Thyroid gland (tissue), 4 donors: Measurements from ENCODE around the gene EIF3B.
"Not testable (repeated sequence)": the region's sequence is repeated elsewhere in the genome, so short reads cannot be mapped to it uniquely, and the experiment has no call there.

ENCODE experiments used
- POLR2A ChIP-seq, 2 donors: fragments of 450-650 bp; IDR thresholded peaks; one replicate each; pipeline ENCODE4 v1.6.1; 2017; ENCODE audit warnings: antibody characterized with exemption in 2 of 2, mild to moderate bottlenecking in 2 of 2, moderate library complexity in 1 of 2
- TF ChIP-seq, protein P1 (sequence below), 6 experiments: fragments of 200-600 bp in 3 of 6; fragments of 450-650 bp in 3 of 6; sonication (generic) in 3 of 6; IDR thresholded peaks; one replicate each; pipeline ENCODE4 v1.5.1; 2016 to 2019; ENCODE audit warnings: antibody characterized with exemption in 6 of 6, mild to moderate bottlenecking in 2 of 6, inconsistent platforms in 1 of 6, moderate library complexity in 1 of 6

DNA sequence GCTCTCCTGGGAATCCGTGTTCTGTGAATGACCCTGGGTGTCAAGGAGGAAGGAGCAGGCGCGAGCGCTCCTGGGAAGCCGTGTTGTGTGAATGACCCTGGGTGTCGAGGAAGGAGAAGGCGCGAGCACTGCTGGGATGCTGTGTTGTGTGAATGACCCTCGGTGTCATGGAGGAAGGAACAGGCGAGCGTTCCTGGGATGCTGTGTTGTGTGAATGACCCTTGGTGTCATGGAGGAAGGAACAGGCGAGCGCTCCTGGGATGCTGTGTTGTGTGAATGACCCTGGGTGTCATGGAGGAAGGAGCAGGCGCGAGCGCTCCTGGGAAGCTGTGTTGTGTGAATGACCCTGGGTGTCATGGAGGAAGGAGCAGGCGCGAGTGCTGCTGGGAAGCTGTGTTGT is 23.5 kb downstream of the EIF3B start:
- TF ChIP-seq POLR2A (IDR thresholded peaks at IDR 0.05), result not testable (repeated sequence)
- TF ChIP-seq, protein P1, sequence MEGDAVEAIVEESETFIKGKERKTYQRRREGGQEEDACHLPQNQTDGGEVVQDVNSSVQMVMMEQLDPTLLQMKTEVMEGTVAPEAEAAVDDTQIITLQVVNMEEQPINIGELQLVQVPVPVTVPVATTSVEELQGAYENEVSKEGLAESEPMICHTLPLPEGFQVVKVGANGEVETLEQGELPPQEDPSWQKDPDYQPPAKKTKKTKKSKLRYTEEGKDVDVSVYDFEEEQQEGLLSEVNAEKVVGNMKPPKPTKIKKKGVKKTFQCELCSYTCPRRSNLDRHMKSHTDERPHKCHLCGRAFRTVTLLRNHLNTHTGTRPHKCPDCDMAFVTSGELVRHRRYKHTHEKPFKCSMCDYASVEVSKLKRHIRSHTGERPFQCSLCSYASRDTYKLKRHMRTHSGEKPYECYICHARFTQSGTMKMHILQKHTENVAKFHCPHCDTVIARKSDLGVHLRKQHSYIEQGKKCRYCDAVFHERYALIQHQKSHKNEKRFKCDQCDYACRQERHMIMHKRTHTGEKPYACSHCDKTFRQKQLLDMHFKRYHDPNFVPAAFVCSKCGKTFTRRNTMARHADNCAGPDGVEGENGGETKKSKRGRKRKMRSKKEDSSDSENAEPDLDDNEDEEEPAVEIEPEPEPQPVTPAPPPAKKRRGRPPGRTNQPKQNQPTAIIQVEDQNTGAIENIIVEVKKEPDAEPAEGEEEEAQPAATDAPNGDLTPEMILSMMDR (IDR thresholded peaks at IDR 0.05), result not testable (repeated sequence)
